KMS-11 (cell line): Measurements from ENCODE around the gene NR4A1.

Source experiments
- H2AFZ ChIP-seq: fragments of 200-600 bp; sonication (generic); 2 replicates; pipeline ENCODE4 v1.6.1; 2016; ENCODE audit warnings: antibody characterized with exemption, mixed run types, low read depth
- H3K27ac ChIP-seq: fragments of 200-600 bp; sonication (generic); 2 replicates; pipeline ENCODE4 v1.6.1; 2016; ENCODE audit warnings: mild to moderate bottlenecking, mixed run types
- H3K27me3 ChIP-seq: fragments of 200-600 bp; sonication (generic); 2 replicates; pipeline ENCODE4 v1.6.1; 2017; ENCODE audit warnings: mild to moderate bottlenecking, low read depth, mixed run types, moderate library complexity; ENCODE audit not compliant: insufficient read depth
- H3K36me3 ChIP-seq: fragments of 200-600 bp; sonication (generic); 2 replicates; pipeline ENCODE4 v1.6.1; 2017; ENCODE audit warnings: mild to moderate bottlenecking, mixed run types; ENCODE audit not compliant: insufficient read depth
- H3K4me1 ChIP-seq: fragments of 200-600 bp; sonication (generic); 2 replicates; pipeline ENCODE4 v1.6.1; 2016; ENCODE audit warnings: mild to moderate bottlenecking, low read depth, mixed run types; ENCODE audit not compliant: poor library complexity, severe bottlenecking
- H3K4me2 ChIP-seq: fragments of 200-600 bp; sonication (generic); 2 replicates; pipeline ENCODE4 v1.7.0; 2016; ENCODE audit warnings: mild to moderate bottlenecking, mixed run types
- H3K4me3 ChIP-seq: fragments of 200-600 bp; sonication (generic); IDR thresholded peaks from 2 replicates; pipeline ENCODE4 v1.6.1; 2017; ENCODE audit warnings: low read depth, low read length, mixed read lengths; ENCODE audit not compliant: insufficient read depth
- H3K79me2 ChIP-seq: fragments of 200-600 bp; sonication (generic); 2 replicates; pipeline ENCODE4 v1.6.1; 2016; ENCODE audit warnings: low read depth, mixed run types; ENCODE audit not compliant: insufficient read depth
- H3K9ac ChIP-seq: fragments of 200-600 bp; sonication (generic); 2 replicates; pipeline ENCODE4 v1.6.1; 2016; ENCODE audit warnings: mild to moderate bottlenecking, mixed run types
- H4K20me1 ChIP-seq: fragments of 200-600 bp; sonication (generic); 2 replicates; pipeline ENCODE4 v1.6.1; 2016; ENCODE audit warnings: mild to moderate bottlenecking, mixed run types; ENCODE audit not compliant: insufficient read depth
- CTCF ChIP-seq: fragments of 200-600 bp; sonication (generic); conservative IDR thresholded peaks from 2 replicates; pipeline ENCODE4 v1.6.1; 2017; ENCODE audit warnings: low read depth, mild to moderate bottlenecking, antibody characterized with exemption, low read length, moderate library complexity, mixed read lengths

The NR4A1 gene

GRCh38 chr12:52027085-52027843 lies 24.0 kb upstream of the NR4A1 start:
- no peak for TF ChIP-seq CTCF
- peaks cover 38% of the 10 kb centered on the region for H3K4me1 ChIP-seq

GRCh38 chr12:52029685-52030084 lies 21.6 kb upstream of the NR4A1 start:
- no peaks in the 10 kb centered on the region for H3K36me3 ChIP-seq
- H4K20me1 ChIP-seq = no peaks in the 10 kb centered on the region
- H3K4me2 ChIP-seq = no peak overlapping the region
- no peak for TF ChIP-seq CTCF
- H3K4me3 ChIP-seq = no peak overlapping the region
- H2AFZ ChIP-seq = no peak overlapping the region
- H3K79me2 ChIP-seq = no peaks in the 10 kb centered on the region
- H3K4me1 ChIP-seq = peaks cover 43% of the 10 kb centered on the region
- H3K27me3 ChIP-seq = no peaks in the 10 kb centered on the region
- H3K27ac ChIP-seq = no peak overlapping the region
- H3K9ac ChIP-seq = no peak overlapping the region

More at GRCh38 chr12:52027085-52027843, 24.0 kb upstream of the NR4A1 start:
- no peak overlapping the region for H2AFZ ChIP-seq
- H3K4me2 ChIP-seq = no peak overlapping the region
- H3K27me3 ChIP-seq = no peaks in the 10 kb centered on the region
- H3K36me3 ChIP-seq = no peaks in the 10 kb centered on the region
- H3K4me3 ChIP-seq = no peak overlapping the region
- H4K20me1 ChIP-seq = no peaks in the 10 kb centered on the region
- H3K27ac ChIP-seq = no peak overlapping the region
- H3K79me2 ChIP-seq = no peaks in the 10 kb centered on the region
- H3K9ac ChIP-seq = no peak overlapping the region

- no peaks in the 10 kb centered on the region for H3K79me2 ChIP-seq
- TF ChIP-seq CTCF = no peak
- no peaks in the 10 kb centered on the region for H3K27me3 ChIP-seq
- no peak overlapping the region for H3K9ac ChIP-seq
- peak overlapping the region; percentile 67 for H3K4me2 ChIP-seq
- H2AFZ ChIP-seq = peak overlapping the region; percentile 83; the same call in 1 of the 2 replicates
- no peak overlapping the region for H3K27ac ChIP-seq
- H3K36me3 ChIP-seq = no peaks in the 10 kb centered on the region
- H3K4me3 ChIP-seq = no peak overlapping the region
- H4K20me1 ChIP-seq = no peaks in the 10 kb centered on the region
- peaks cover 35% of the 10 kb centered on the region for H3K4me1 ChIP-seq
Observed at GRCh38 chr12:52032446-52032803, 18.8 kb upstream of the NR4A1 start.

- peak overlapping the region; percentile 99 for H3K4me2 ChIP-seq
- peak overlapping the region; percentile 34; the same call in 1 of the 2 replicates for H3K27ac ChIP-seq
- H3K36me3 ChIP-seq = no peaks in the 10 kb centered on the region
- peak overlapping the region; percentile 83 for H2AFZ ChIP-seq
- H3K9ac ChIP-seq = peak overlapping the region; percentile 74
- H3K4me3 ChIP-seq = no peak overlapping the region
- no peaks in the 10 kb centered on the region for H3K27me3 ChIP-seq
- H3K4me1 ChIP-seq = peaks cover 35% of the 10 kb centered on the region
- H4K20me1 ChIP-seq = no peaks in the 10 kb centered on the region
- TF ChIP-seq CTCF = no peak
- no peaks in the 10 kb centered on the region for H3K79me2 ChIP-seq
Observed at GRCh38 chr12:52032804-52033445, 18.3 kb upstream of the NR4A1 start.
